HFF-Myc (cell line): ENCODE data around the gene AGPAT1.

Experiments used
- DNase-seq: peaks from one replicate; pipeline ENCODE4 v3.0.0-alpha.2; 2011; ENCODE audit warnings: low read depth; ENCODE audit errors: extremely low read depth
- H3K4me3 ChIP-seq: replicated peaks from 2 replicates; pipeline ENCODE4 v1.5.1; 2011; ENCODE audit warnings: low read depth, mild to moderate bottlenecking, control low read depth, low read length
- TF ChIP-seq, protein P1 (sequence below): IDR thresholded peaks from 2 replicates; pipeline ENCODE4 v1.5.1; 2012; ENCODE audit warnings: mild to moderate bottlenecking, low read depth, low read length, control low read depth; ENCODE audit errors: missing control alignments

The AGPAT1 gene

DNA sequence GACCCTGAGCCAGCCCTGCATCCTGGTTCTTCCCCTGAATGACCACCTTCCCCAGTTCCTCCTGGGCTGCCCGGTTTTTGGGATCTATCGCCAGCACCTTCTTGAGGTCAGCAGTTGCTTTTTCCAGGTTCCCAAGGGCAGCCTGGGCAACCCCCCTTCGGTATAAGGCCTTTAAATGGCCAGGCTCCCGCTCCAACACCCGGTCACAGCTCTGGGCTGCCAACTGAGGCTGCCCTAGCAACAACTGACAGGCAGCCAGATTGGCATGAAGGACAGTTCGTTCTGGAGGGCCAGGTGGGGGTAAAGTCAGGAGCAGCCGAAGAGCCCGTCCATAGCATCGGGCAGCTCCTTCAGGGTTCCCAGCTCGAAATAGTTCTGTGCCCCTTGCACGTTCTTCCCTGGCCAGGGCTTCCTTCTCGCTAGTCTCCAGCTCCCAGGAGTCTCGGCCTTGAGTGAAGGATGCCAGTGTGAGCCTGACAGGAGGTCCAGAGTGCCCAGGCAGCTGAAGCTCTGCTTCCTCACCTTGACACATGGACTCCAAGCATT lies 47.1 kb downstream of the AGPAT1 start:
- DNase-seq: no peak
- peak overlapping the region; percentile 95 for H3K4me3 ChIP-seq
- TF ChIP-seq, protein P1, sequence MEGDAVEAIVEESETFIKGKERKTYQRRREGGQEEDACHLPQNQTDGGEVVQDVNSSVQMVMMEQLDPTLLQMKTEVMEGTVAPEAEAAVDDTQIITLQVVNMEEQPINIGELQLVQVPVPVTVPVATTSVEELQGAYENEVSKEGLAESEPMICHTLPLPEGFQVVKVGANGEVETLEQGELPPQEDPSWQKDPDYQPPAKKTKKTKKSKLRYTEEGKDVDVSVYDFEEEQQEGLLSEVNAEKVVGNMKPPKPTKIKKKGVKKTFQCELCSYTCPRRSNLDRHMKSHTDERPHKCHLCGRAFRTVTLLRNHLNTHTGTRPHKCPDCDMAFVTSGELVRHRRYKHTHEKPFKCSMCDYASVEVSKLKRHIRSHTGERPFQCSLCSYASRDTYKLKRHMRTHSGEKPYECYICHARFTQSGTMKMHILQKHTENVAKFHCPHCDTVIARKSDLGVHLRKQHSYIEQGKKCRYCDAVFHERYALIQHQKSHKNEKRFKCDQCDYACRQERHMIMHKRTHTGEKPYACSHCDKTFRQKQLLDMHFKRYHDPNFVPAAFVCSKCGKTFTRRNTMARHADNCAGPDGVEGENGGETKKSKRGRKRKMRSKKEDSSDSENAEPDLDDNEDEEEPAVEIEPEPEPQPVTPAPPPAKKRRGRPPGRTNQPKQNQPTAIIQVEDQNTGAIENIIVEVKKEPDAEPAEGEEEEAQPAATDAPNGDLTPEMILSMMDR: no peak

DNA sequence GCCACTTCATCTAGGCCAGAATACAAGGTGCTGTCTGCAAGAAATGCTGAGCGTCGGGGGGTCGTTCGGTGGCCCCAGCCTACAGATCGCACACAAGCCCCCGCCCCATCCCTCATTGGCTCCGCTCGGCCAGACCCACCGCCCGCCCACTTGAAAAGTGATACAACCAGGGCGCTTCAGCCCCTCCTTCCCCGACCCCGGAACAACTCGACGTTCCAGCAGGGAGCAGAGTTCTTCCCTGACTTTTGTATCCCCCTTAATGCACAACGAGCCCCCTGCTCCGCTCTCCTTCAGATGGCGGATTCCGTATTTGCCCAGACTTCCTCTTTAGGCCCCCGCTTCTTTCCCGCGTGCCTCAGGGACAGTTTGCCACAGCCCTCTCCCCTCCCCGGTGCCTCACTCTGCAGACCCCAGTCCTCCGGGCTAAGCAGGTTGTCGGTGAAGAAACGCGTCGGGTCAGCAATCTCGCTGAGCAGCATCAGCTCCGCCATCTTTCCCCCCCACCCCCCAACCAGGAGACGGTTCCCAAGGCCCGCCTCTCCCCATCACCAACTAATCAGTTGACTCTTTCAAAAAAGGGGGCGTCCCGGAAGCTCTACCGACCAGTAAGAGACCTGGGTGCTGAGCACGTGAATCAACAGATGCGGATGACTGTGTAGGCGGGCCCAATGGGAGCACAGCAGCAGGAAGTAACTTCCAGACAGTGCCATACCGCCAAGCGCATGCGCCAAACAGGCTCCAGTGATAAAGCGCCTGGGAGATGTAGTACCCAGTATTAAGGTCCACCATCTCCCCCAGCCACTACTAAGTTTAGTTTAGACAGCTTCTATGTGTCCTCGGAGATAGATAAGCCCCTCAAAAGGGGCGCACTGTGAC lies 47.9 kb downstream of the AGPAT1 start, which contains the start of gene ATF6B:
TSS of gene ATF6B (minus strand) at position 530 of the 876 bp plus-strand sequence. CDS start at position 491, 39 bp downstream.
- TF ChIP-seq, protein P1: no peak
- peak within 1 kb of the TSS; percentile 95 for H3K4me3 ChIP-seq
- DNase-seq: peak; percentile 99

DNA sequence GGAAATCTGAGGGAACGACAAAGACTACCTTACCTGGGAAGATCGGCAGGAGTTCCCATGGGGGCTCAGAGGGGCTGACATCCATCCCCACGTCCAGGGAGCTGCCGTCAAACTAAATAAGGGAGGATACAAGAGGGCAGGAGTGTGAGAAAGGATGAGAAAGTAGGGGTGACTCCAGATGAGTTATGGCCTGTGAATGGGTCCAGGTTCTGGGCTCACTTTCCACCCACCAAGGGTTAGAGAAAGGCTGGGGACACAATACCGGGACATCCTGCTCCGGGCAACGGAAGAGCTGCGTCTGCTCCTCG lies 48.5 kb downstream of the AGPAT1 start:
- DNase-seq: no peak
- TF ChIP-seq, protein P1: no peak

DNA sequence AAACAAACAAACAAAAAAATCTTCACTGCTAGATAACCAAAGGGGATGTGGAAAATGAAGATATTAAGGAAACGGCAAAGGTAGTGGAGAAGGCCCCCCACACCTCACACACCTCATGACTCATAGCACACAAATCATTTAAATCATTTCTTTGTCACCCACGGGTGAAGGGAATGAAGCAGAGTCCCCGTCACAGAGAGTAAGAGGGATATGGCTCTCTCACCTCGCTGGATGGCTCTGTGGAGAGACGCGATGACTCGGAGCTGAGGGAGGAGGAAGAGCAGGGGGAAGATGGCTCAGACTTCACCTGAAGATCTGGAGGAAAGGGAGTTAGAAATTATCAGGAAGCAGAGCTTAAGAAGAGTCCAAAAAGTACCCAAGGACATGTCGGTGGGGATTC lies 49.0 kb downstream of the AGPAT1 start:
- TF ChIP-seq, protein P1: no peak
- DNase-seq: no peak
- peak overlapping the region; percentile 95 for H3K4me3 ChIP-seq

More for the DNA sequence above, 48.5 kb downstream of the AGPAT1 start:
- peak overlapping the region; percentile 95 for H3K4me3 ChIP-seq

DNA sequence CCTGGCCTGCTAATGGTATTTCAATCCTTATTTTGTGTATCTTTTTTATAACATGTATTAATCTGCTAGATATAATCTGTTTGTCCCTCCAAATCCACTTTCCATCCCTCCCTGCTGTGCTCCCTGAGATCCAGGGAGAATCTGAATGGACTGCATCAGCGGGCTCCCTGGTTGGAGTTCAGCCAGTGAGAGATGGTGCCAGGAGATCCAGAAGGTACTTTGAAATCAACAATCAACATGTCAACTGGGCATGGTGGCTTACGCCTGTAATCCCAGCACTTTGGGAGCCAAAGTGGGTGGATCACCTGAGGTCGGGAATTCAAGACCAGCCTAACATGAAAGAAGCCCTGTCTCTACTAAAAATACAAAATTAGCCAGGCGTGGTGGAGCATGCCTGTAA lies 52.2 kb downstream of the AGPAT1 start:
- TF ChIP-seq, protein P1: no peak
- no peak for DNase-seq
- H3K4me3 ChIP-seq: no peak overlapping the region

DNA sequence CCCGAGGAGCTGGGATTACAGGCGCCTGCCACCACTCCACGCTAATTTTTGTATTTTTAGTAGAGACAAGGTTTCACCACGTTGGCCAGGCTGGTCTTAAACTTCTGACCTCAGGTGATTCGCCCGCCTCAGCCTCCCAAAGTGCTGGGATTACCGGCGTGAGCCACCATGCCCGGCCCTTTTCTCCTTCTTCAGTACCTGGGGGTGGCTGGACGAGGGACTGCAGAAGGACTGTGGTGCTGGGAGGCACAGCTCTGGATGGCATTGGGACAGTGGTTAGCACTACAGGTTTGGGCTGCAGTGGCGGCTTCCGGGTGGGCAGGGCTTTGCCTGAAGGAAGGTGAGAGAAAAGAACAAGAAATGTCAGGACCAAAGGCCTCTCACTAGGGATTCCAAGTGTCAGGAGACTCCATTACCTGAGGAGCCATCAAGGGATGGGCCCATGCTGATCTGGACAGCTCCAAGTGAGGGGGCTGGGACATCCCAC lies 55.3 kb downstream of the AGPAT1 start:
- TF ChIP-seq, protein P1: no peak
- DNase-seq: no peak
- no peak overlapping the region for H3K4me3 ChIP-seq
